CD4-positive, alpha-beta T cell (primary cell): Measurements from ENCODE around the gene SLFN12L. TPM values are rescaled to one million over a fixed set of nuclear protein-coding genes. Genes with fewer than 3 reads are reported as not detected.
"Not testable (repeated sequence)": the region's sequence is repeated elsewhere in the genome, so short reads cannot be mapped to it uniquely, and the experiment has no call there.

ENCODE experiments used
- ATAC-seq: fragments of 200-7000 bp; cut with Tn5 transposase; one replicate; pipeline ENCODE4 v1.10.0; 2022; ENCODE audit warnings: mild to moderate bottlenecking; ENCODE audit not compliant: poor library complexity
- CTCF ChIA-PET: fragments of 350-600 bp; sonication (Branson Sonifier 250); formaldehyde crosslinking; loops from one replicate; lab custom pipeline; 2021; ENCODE audit warnings: antibody characterized with exemption, inconsistent platforms; lab: Charles Lee
- POLR2A ChIA-PET: fragments of 350-600 bp; sonication (Branson Sonifier 250); formaldehyde crosslinking; loops from one replicate; lab custom pipeline; 2021; ENCODE audit warnings: antibody characterized with exemption, inconsistent platforms; lab: Charles Lee
- DNase-seq, 14 experiments: peaks; one replicate each; pipeline ENCODE4 v3.0.0-alpha.2; 2013 to 2020; ENCODE audit warnings: mixed read lengths in 2 of 14
- H3K27ac ChIP-seq, 2 donors: one replicate each; pipeline versions ENCODE4 v1.5.1 to v1.7.0; 2013; ENCODE audit warnings: low read length in 2 of 2, low read depth in 1 of 2, mild to moderate bottlenecking in 1 of 2
- H3K27me3 ChIP-seq, 2 experiments: 1 replicate in 1 of 2; 2 replicates in 1 of 2; pipeline versions ENCODE4 v1.6.1 to v1.7.0; 2013; ENCODE audit warnings: low read length in 2 of 2, control low read depth in 1 of 2, mild to moderate bottlenecking in 1 of 2, moderate library complexity in 1 of 2; ENCODE audit not compliant: insufficient read depth in 2 of 2, control insufficient read depth in 1 of 2
- H3K36me3 ChIP-seq: one replicate; pipeline ENCODE4 v1.6.1; 2013; ENCODE audit warnings: low read length, control low read depth; ENCODE audit not compliant: insufficient read depth
- H3K4me1 ChIP-seq: one replicate; pipeline ENCODE4 v1.6.1; 2013; ENCODE audit warnings: low read length, control low read depth; ENCODE audit not compliant: insufficient read depth
- H3K4me3 ChIP-seq: one replicate; pipeline ENCODE4 v1.5.1; 2013; ENCODE audit warnings: mild to moderate bottlenecking, low read length, moderate library complexity
- H3K9me3 ChIP-seq, 2 experiments: 1 replicate in 1 of 2; 2 replicates in 1 of 2; pipeline versions ENCODE4 v1.6.1 to v1.7.0; 2013; ENCODE audit warnings: low read length in 2 of 2, mild to moderate bottlenecking in 2 of 2, control low read depth in 1 of 2, moderate library complexity in 1 of 2; ENCODE audit not compliant: control insufficient read depth in 1 of 2, insufficient read depth in 1 of 2
- H3K27ac Mint-ChIP-seq: one replicate; pipeline ENCODE4 v1.8.0; 2020; ENCODE audit warnings: mixed read lengths
- H3K27me3 Mint-ChIP-seq: one replicate; pipeline ENCODE4 v1.8.0; 2021; ENCODE audit warnings: mixed read lengths
- H3K36me3 Mint-ChIP-seq: one replicate; pipeline ENCODE4 v1.8.0; 2021; ENCODE audit warnings: low read depth, mixed read lengths
- H3K4me1 Mint-ChIP-seq: one replicate; pipeline ENCODE4 v1.8.0; 2021; ENCODE audit warnings: low read depth, mixed read lengths
- H3K4me3 Mint-ChIP-seq: one replicate; pipeline ENCODE4 v1.8.0; 2020; ENCODE audit warnings: mild to moderate bottlenecking, mixed read lengths
- H3K9me3 Mint-ChIP-seq: one replicate; pipeline ENCODE4 v1.8.0; 2020; ENCODE audit warnings: mixed read lengths
- intact Hi-C, 2 experiments: fragments of 100-400 bp; cut with DNase I in 1 of 2; cut with micrococcal nuclease in 1 of 2; formaldehyde crosslinking; loops; one replicate each; pipeline versions ENCODE4 v1.15.1 to v1.9.0; 2023 to 2025; cut with DNase I, micrococcal nuclease
- total RNA-seq, 174 experiments: library from RNA in 2 of 174; stranded (reverse) in 2 of 174; gene quantifications; one replicate each; pipeline ENCODE4 v1.2.3 and lab custom pipeline; 2021 to 2026
- TF ChIP-seq, protein P1 (sequence below): fragments of 200-600 bp; IDR thresholded peaks from one replicate; pipeline ENCODE4 v1.8.0; 2022; ENCODE audit warnings: antibody characterized with exemption, mild to moderate bottlenecking

SLFN12L gene
- total RNA-seq, 2 experiments from 2014 or later, result 23.4 to 24.3 TPM

DNA sequence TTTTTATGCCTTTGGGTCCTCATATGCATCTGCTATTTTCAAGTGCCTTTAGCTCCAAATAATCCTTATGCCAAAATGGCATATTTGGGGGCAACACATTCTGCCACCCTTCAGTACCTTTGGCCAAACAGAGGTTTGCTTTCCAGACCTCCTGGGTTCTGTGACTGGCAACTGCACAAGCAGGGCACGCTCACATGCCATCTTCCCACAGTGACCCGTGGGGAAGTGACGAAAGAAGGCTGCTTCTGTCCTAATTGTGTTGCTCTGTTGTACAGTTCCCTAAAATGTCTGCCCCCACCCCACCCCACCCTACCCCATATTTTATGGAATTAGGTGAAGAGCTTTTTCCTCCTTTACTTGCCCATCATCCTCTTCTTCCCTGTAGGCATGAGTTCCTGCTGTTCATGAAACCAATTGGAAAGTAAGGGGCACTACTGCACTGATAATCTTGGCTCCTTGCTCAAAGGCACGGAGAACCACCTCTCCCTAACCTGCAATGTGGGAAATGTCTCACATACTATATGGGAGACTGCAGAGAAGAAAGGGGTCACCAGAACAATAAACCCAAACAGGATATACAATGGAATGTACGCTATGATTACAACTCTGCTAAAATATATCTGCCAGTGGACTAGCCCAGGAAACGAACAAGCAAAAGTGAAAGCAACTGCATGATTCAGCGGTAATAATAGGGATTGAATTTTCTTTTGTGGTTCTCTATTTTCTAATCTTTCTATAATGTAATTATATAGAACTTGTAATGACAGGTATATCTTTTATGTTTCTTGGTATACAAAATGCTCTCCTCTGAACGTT lies 3.3 kb upstream of the SLFN12L start:
- CTCF ChIA-PET, result interaction anchor here (0.9 to 1.2 kb wide), 2 partner anchors 38 to 228 kb away, joined by 3 read pairs; partner anchors contain the start of gene PEX12
- H3K27ac ChIP-seq, result peak overlapping the region; percentile 67 to 85
- TF ChIP-seq, protein P1, sequence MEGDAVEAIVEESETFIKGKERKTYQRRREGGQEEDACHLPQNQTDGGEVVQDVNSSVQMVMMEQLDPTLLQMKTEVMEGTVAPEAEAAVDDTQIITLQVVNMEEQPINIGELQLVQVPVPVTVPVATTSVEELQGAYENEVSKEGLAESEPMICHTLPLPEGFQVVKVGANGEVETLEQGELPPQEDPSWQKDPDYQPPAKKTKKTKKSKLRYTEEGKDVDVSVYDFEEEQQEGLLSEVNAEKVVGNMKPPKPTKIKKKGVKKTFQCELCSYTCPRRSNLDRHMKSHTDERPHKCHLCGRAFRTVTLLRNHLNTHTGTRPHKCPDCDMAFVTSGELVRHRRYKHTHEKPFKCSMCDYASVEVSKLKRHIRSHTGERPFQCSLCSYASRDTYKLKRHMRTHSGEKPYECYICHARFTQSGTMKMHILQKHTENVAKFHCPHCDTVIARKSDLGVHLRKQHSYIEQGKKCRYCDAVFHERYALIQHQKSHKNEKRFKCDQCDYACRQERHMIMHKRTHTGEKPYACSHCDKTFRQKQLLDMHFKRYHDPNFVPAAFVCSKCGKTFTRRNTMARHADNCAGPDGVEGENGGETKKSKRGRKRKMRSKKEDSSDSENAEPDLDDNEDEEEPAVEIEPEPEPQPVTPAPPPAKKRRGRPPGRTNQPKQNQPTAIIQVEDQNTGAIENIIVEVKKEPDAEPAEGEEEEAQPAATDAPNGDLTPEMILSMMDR, result no peak
- H3K9me3 Mint-ChIP-seq, result no peaks in the 10 kb centered on the region
- peak overlapping the region; percentile 56 for H3K4me3 ChIP-seq
- DNase-seq (peak in 7 of 14 experiments; percentile 21 to 83 (median 59)), ATAC-seq (peak; percentile 47)
- peaks cover 5% of the 10 kb centered on the region for H3K36me3 Mint-ChIP-seq
- peak overlapping the region; percentile 93 for H3K4me3 Mint-ChIP-seq
- H3K36me3 ChIP-seq, result no peaks in the 10 kb centered on the region
- H3K4me1 Mint-ChIP-seq, result peaks cover 60% of the 10 kb centered on the region
- POLR2A ChIA-PET, result interaction anchor here (0.8 to 7.8 kb wide), 10 partner anchors 37 to 379 kb away, joined by 3 to 84 read pairs (median 6); partner anchors contain the start of genes PEX12 and SLFN5
- H3K27me3 Mint-ChIP-seq, result no peaks in the 10 kb centered on the region
- intact Hi-C loops, result loop anchor here in 1 of 2 experiments (5.0 to 10.0 kb wide), 2 partner anchors 207 to 1116 kb away; no protein-coding TSS in a partner anchor
- H3K27me3 ChIP-seq, result no peaks in the 10 kb centered on the region
- peak overlapping the region; percentile 82 for H3K27ac Mint-ChIP-seq
- peaks cover 23% of the 10 kb centered on the region for H3K4me1 ChIP-seq
- H3K9me3 ChIP-seq, result no peaks in the 10 kb centered on the region

- ATAC-seq (no peak), DNase-seq (peak in 1 of 14 experiments; percentile 22)
- Mint-ChIP-seq H3K4me3 (peak overlapping the region; percentile 83), H3K36me3 (peaks cover 5% of the 10 kb centered on the region), H3K4me1 (peaks cover 63% of the 10 kb centered on the region), H3K27me3 (no peaks in the 10 kb centered on the region), H3K9me3 (no peaks in the 10 kb centered on the region), H3K27ac (peak overlapping the region; percentile 82)
- TF ChIP-seq, protein P1, result peak; percentile 14
- no peaks in the 10 kb centered on the region for H3K36me3 ChIP-seq
- H3K4me3 ChIP-seq, result peak overlapping the region; percentile 26
- ChIA-PET POLR2A (interaction anchor here (0.7 to 8.1 kb wide), 18 partner anchors 13 to 493 kb away, joined by 3 to 153 read pairs (median 4); partner anchors contain the start of genes AP2B1, NLE1, PEX12 and SLFN11), CTCF (interaction anchor here (0.6 to 2.3 kb wide), 33 partner anchors 10 to 450 kb away, joined by 3 to 47 read pairs (median 4); partner anchors contain the start of genes NLE1, PEX12 and SLFN5)
- intact Hi-C loops, result loop anchor here (1.0 to 10.0 kb wide), 9 partner anchors 52 to 1115 kb away; partner anchors contain the start of genes SLFN11 (in 1 of the 2) and SLFN12 (in 1 of the 2)
- peaks cover 31% of the 10 kb centered on the region for H3K4me1 ChIP-seq
- H3K27ac ChIP-seq, result peak overlapping the region; percentile 38 to 85
- H3K27me3 ChIP-seq, result no peaks in the 10 kb centered on the region
- H3K9me3 ChIP-seq, result no peaks in the 10 kb centered on the region
Measured at GRCh38 chr17:35539659-35540026, 2.2 kb upstream of the SLFN12L start.

DNA sequence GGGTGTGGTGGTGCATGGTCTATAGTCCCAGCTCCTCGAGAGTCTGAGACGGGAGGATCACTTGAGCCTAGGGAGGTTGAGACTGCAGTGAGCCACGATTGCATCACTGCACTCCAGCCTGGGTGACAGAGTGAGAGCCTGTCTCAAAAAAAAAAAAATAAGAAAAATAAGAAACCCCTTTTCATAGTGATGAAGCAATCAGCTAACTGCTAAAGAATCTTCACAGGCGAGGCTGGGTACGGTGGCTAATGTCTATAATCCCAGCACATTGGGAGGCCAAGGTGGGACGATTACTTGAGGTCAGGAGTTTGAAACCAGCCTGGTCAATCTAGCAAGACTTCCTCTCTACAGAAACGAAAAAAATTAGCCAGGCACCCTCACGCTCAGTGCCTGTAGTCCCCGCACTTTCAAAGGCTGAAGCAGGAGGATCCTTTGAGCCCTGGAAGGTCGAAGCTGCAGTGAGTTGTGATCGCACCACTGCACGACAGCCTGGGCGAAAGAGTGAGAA lies 760 bp downstream of the SLFN12L start:
- ChIA-PET POLR2A (interaction anchor here (0.6 to 8.1 kb wide), 21 partner anchors 10 to 417 kb away, joined by 3 to 153 read pairs (median 4); partner anchors contain the start of genes PEX12, RAD51D, SLFN11 and SLFN13), CTCF (interaction anchor here (0.7 to 4.6 kb wide), 5 partner anchors 15 to 321 kb away, joined by 3 to 57 read pairs (median 4); no protein-coding TSS in a partner anchor)
- H3K27me3 Mint-ChIP-seq, result no peaks in the 10 kb centered on the region
- no peaks in the 10 kb centered on the region for H3K36me3 ChIP-seq
- peak overlapping the region; percentile 82 for H3K27ac Mint-ChIP-seq
- peaks cover 49% of the 10 kb centered on the region for H3K4me1 ChIP-seq
- peak; percentile 47 for ATAC-seq
- TF ChIP-seq, protein P1, result no peak
- H3K9me3 ChIP-seq, result no peaks in the 10 kb centered on the region
- peaks cover 70% of the 10 kb centered on the region for H3K4me1 Mint-ChIP-seq
- H3K4me3 ChIP-seq, result peak overlapping the region; percentile 61
- intact Hi-C loops, result loop anchor here (5.0 kb wide), 3 partner anchors 49 to 211 kb away; partner anchors contain the start of gene SLFN11 (in 1 of the 2)
- peak overlapping the region; percentile 91 for H3K4me3 Mint-ChIP-seq
- no peaks in the 10 kb centered on the region for H3K27me3 ChIP-seq
- peak in 6 of 14 experiments; percentile 25 to 58 (median 42) for DNase-seq
- peak overlapping the region; percentile 58 to 86 for H3K27ac ChIP-seq
- no peaks in the 10 kb centered on the region for H3K9me3 Mint-ChIP-seq
- peaks cover 9% of the 10 kb centered on the region for H3K36me3 Mint-ChIP-seq

- H3K9me3 Mint-ChIP-seq, ATAC-seq, DNase-seq, H3K36me3 ChIP-seq, H3K27me3 ChIP-seq, H3K27me3 Mint-ChIP-seq, H3K9me3 ChIP-seq: not testable (repeated sequence)
- peak overlapping the region; percentile 61 for H3K4me3 ChIP-seq
- intact Hi-C loops, result loop anchor here (5.0 kb wide), 3 partner anchors 48 to 212 kb away; partner anchors contain the start of gene SLFN11 (in 1 of the 2)
- peak overlapping the region; percentile 82 for H3K27ac Mint-ChIP-seq
- ChIA-PET CTCF (interaction anchor here (0.7 to 4.6 kb wide), 3 partner anchors 222 to 321 kb away, joined by 3 to 57 read pairs (median 4); no protein-coding TSS in a partner anchor), POLR2A (interaction anchor here (0.7 to 8.1 kb wide), 12 partner anchors 14 to 321 kb away, joined by 3 to 153 read pairs (median 29); partner anchors contain the start of genes PEX12, SLFN11, SLFN13 and SLFN5)
- H3K4me1 Mint-ChIP-seq, result peaks cover 71% of the 10 kb centered on the region
- peaks cover 45% of the 10 kb centered on the region for H3K4me1 ChIP-seq
- H3K36me3 Mint-ChIP-seq, result peaks cover 14% of the 10 kb centered on the region
- peak overlapping the region; percentile 91 for H3K4me3 Mint-ChIP-seq
- H3K27ac ChIP-seq, result peak overlapping the region; percentile 58 to 86
Measured at GRCh38 chr17:35535406-35535805, 2.1 kb downstream of the SLFN12L start.
